A204.1 (cell line): ENCODE measurements around the gene INTS1.

Experiments used
- FAIRE-seq: peaks from 2 replicates; lab custom pipeline; 2012; peaks lifted over from hg19 to GRCh38; lab: Jason Lieb, UNC

Gene INTS1

GRCh38 chr7:1487466-1487865 is 16.7 kb downstream of the INTS1 start:
- FAIRE-seq = no peak

- no peak for FAIRE-seq
These were observed 17.6 kb downstream of the INTS1 start for GRCh38 chr7:1486571-1486970.

GRCh38 chr7:1485156-1485555 is 19.0 kb downstream of the INTS1 start:
- FAIRE-seq = no peak

GRCh38 chr7:1484569-1484968 is 19.6 kb downstream of the INTS1 start:
- no peak for FAIRE-seq

- FAIRE-seq = no peak
These were observed 20.4 kb downstream of the INTS1 start for GRCh38 chr7:1483536-1484505.

- no peak for FAIRE-seq
These were observed 21.1 kb downstream of the INTS1 start for GRCh38 chr7:1483079-1483478.

GRCh38 chr7:1481300-1481699 is 22.9 kb downstream of the INTS1 start:
- no peak for FAIRE-seq

GRCh38 chr7:1480670-1481069 is 23.5 kb downstream of the INTS1 start:
- FAIRE-seq = no peak

GRCh38 chr7:1479287-1479686 is 24.9 kb downstream of the INTS1 start:
- no peak for FAIRE-seq

- FAIRE-seq = no peak
These were observed 25.7 kb downstream of the INTS1 start for GRCh38 chr7:1478480-1478879.

GRCh38 chr7:1476859-1477258 is 27.3 kb downstream of the INTS1 start:
- no peak for FAIRE-seq

- FAIRE-seq = no peak
These were observed 28.2 kb downstream of the INTS1 start for GRCh38 chr7:1475991-1476390.

GRCh38 chr7:1475393-1475792 is 28.8 kb downstream of the INTS1 start:
- FAIRE-seq = no peak

GRCh38 chr7:1474736-1475135 is 29.5 kb downstream of the INTS1 start:
- FAIRE-seq = no peak

- no peak for FAIRE-seq
These were observed 30.2 kb downstream of the INTS1 start for GRCh38 chr7:1473864-1474512.

- FAIRE-seq = no peak
These were observed 33.3 kb downstream of the INTS1 start for GRCh38 chr7:1470901-1471300.

- no peak for FAIRE-seq
These were observed 35.4 kb downstream of the INTS1 start for GRCh38 chr7:1468643-1469298.

GRCh38 chr7:1468203-1468602 is 36.0 kb downstream of the INTS1 start:
- FAIRE-seq = no peak

- FAIRE-seq = no peak
These were observed 37.5 kb downstream of the INTS1 start for GRCh38 chr7:1466524-1467271.

- no peak for FAIRE-seq
These were observed 39.5 kb downstream of the INTS1 start for GRCh38 chr7:1464694-1465093.

GRCh38 chr7:1463676-1464223 is 40.4 kb downstream of the INTS1 start:
- FAIRE-seq = no peak
